Type B pancreatic cell (in vitro differentiated cells): ENCODE measurements around the gene COL5A2. TPM values are rescaled to one million over a fixed set of nuclear protein-coding genes. Genes with fewer than 3 reads are reported as not detected.

Source experiments
- DNase-seq: peaks from one replicate; pipeline ENCODE4 v3.0.0; 2021; ENCODE audit warnings: mixed read lengths; ENCODE audit not compliant: unreplicated experiment; ENCODE audit errors: extremely low spot score
- H3K27ac Mint-ChIP-seq: 2 replicates; pipeline ENCODE4 v1.8.0; 2021; ENCODE audit warnings: mild to moderate bottlenecking, mixed read lengths
- H3K27me3 Mint-ChIP-seq: 2 replicates; pipeline ENCODE4 v1.8.0; 2021; ENCODE audit warnings: mixed read lengths
- H3K36me3 Mint-ChIP-seq: 2 replicates; pipeline ENCODE4 v1.8.0; 2021; ENCODE audit warnings: mixed read lengths
- H3K4me1 Mint-ChIP-seq: one replicate; pipeline ENCODE4 v1.8.0; 2021; ENCODE audit warnings: mixed read lengths; ENCODE audit not compliant: unreplicated experiment
- H3K4me3 Mint-ChIP-seq: 2 replicates; pipeline ENCODE4 v1.8.0; 2021; ENCODE audit warnings: mild to moderate bottlenecking, mixed read lengths
- H3K9me3 Mint-ChIP-seq: 2 replicates; pipeline ENCODE4 v1.8.0; 2021; ENCODE audit warnings: mixed read lengths
- total RNA-seq: library from RNA; stranded (reverse); gene quantifications from 2 replicates; pipeline ENCODE4 v1.2.1, GENCODE V29; 2021; ENCODE audit warnings: low replicate concordance
- TF ChIP-seq, protein P1 (sequence below): fragments of 200-600 bp; sonication (generic); conservative IDR thresholded peaks from 2 replicates; pipeline ENCODE4 v1.5.0; 2021; ENCODE audit warnings: antibody characterized with exemption, mild to moderate bottlenecking

Gene COL5A2
- total RNA-seq, 1 donor from 2014 or later = 137 TPM

DNA sequence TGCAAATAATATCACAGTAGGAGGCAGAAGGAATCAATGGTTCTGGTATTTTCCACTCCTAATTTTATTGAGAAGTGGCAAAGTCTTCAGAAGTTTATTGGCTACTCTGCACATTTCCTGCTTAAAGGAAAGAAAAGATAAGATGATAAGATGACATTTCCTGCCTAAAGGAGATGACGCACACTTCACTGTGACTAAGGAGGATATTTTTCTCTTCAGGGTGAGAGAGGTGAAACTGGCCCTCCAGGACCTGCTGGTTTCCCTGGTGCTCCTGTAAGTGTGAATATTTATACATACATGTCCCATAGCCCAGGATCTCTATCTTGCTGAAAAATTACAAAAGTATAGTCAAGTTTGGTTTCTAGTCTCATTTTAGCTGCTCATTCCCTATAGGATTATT is 177.5 kb downstream of the COL5A2 start:
- TF ChIP-seq, protein P1, sequence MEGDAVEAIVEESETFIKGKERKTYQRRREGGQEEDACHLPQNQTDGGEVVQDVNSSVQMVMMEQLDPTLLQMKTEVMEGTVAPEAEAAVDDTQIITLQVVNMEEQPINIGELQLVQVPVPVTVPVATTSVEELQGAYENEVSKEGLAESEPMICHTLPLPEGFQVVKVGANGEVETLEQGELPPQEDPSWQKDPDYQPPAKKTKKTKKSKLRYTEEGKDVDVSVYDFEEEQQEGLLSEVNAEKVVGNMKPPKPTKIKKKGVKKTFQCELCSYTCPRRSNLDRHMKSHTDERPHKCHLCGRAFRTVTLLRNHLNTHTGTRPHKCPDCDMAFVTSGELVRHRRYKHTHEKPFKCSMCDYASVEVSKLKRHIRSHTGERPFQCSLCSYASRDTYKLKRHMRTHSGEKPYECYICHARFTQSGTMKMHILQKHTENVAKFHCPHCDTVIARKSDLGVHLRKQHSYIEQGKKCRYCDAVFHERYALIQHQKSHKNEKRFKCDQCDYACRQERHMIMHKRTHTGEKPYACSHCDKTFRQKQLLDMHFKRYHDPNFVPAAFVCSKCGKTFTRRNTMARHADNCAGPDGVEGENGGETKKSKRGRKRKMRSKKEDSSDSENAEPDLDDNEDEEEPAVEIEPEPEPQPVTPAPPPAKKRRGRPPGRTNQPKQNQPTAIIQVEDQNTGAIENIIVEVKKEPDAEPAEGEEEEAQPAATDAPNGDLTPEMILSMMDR = no peak
- no peak overlapping the region for H3K27ac Mint-ChIP-seq
- H3K4me3 Mint-ChIP-seq = no peak overlapping the region
- H3K4me1 Mint-ChIP-seq = no peaks in the 10 kb centered on the region
- H3K27me3 Mint-ChIP-seq = no peaks in the 10 kb centered on the region
- no peak for DNase-seq
- no peaks in the 10 kb centered on the region for H3K9me3 Mint-ChIP-seq
- peaks cover 23% of the 10 kb centered on the region for H3K36me3 Mint-ChIP-seq

DNA sequence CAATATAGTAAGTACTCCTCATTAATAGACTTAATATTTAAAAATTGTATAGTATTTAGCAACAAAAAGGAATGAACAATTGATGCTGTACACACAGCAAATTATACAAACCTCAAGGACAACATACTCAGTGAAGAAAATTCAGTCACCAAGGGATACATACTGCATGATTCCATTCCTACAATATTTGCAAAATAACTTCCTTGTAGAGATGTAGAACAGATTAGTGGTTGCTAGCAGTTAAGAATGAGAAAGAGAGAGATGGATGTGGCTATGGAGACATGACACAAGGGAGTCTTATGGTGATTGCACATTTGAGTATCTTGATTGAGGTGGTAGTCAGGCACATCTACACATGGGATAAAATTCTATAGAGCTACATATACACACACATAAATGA is 179.3 kb downstream of the COL5A2 start:
- no peak overlapping the region for H3K4me3 Mint-ChIP-seq
- H3K27me3 Mint-ChIP-seq = no peaks in the 10 kb centered on the region
- DNase-seq = no peak
- no peaks in the 10 kb centered on the region for H3K4me1 Mint-ChIP-seq
- TF ChIP-seq, protein P1 = no peak
- peak overlapping the region; percentile 3 for H3K27ac Mint-ChIP-seq
- no peaks in the 10 kb centered on the region for H3K9me3 Mint-ChIP-seq
- peaks cover 17% of the 10 kb centered on the region for H3K36me3 Mint-ChIP-seq

DNA sequence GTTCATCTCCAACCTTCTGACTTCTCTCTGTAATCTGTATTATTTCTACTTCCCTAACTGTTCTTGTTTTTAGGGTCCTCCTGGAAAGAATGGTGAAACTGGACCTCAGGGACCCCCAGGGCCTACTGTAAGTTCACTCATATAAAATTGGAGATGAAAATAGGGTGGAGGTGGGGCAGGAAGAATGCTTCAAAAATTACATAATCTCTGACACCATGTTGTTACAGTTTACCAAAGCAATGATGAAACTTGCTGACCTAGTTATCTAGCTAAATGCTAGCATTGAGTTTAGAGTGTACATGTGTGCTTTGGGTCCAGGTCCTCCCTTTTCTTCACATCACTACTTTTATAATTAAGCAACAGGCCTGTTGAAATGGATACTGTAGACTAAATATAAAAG is 182.3 kb downstream of the COL5A2 start:
- no peak overlapping the region for H3K4me3 Mint-ChIP-seq
- H3K36me3 Mint-ChIP-seq = peaks cover 15% of the 10 kb centered on the region
- TF ChIP-seq, protein P1 = no peak
- H3K27ac Mint-ChIP-seq = no peak overlapping the region
- H3K4me1 Mint-ChIP-seq = no peaks in the 10 kb centered on the region
- H3K27me3 Mint-ChIP-seq = no peaks in the 10 kb centered on the region
- DNase-seq = no peak
- no peaks in the 10 kb centered on the region for H3K9me3 Mint-ChIP-seq

DNA sequence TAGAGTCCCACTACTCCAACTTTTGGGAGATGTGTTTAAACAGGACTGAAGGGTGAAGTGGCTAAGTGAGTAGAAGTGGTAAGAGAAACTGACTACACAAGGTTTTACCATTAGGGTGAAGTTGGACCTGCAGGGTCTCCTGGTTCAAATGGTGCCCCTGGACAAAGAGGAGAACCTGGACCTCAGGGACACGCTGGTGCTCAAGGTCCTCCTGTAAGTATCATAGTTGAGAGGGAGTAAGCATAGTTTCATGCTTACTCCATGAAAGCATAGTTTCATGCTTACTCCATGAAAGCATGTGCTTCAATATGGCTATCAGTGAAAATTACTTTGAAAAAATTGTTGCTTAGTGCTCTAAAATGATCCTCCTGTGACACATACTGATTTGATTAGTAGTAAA is 186.3 kb downstream of the COL5A2 start:
- TF ChIP-seq, protein P1 = no peak
- Mint-ChIP-seq H3K4me3 (no peak overlapping the region), H3K27ac (no peak overlapping the region), H3K36me3 (peaks cover 13% of the 10 kb centered on the region), H3K4me1 (no peaks in the 10 kb centered on the region), H3K9me3 (no peaks in the 10 kb centered on the region), H3K27me3 (no peaks in the 10 kb centered on the region)
- DNase-seq = no peak

DNA sequence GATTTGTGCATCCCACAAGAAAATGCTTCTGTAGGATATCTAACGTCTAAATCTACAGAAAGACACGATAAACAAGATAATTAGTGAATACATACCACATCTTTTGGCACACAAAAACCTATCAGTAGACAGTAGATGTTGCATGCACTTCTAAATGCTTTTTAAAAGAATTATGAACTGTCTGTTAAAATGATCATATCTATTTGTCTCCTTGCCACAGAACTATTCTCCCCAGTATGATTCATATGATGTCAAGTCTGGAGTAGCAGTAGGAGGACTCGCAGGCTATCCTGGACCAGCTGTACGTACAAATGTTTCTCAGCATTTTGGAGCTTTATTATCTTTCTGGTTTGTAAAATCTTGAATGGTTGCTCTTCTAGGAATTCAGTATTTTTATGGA is 192.7 kb downstream of the COL5A2 start:
- Mint-ChIP-seq H3K27ac (no peak overlapping the region), H3K9me3 (no peaks in the 10 kb centered on the region), H3K27me3 (peaks cover 7% of the 10 kb centered on the region), H3K4me1 (peaks cover 9% of the 10 kb centered on the region), H3K36me3 (peaks cover 22% of the 10 kb centered on the region), H3K4me3 (no peak overlapping the region)
- TF ChIP-seq, protein P1 = no peak
- DNase-seq = no peak

DNA sequence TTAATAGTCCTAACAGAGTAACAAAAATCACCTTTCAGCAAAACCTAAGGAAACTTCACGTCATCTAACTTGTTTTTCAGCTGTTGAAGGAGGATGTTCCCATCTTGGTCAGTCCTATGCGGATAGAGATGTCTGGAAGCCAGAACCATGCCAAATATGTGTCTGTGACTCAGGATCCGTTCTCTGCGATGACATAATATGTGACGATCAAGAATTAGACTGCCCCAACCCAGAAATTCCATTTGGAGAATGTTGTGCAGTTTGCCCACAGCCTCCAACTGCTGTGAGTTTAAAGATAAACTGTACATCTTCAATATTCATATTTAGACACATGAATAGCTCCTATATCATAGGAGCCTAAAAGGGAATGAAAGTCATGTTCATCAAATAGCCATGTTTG is 194.9 kb downstream of the COL5A2 start:
- no peak overlapping the region for H3K27ac Mint-ChIP-seq
- H3K9me3 Mint-ChIP-seq = no peaks in the 10 kb centered on the region
- H3K36me3 Mint-ChIP-seq = peaks cover 20% of the 10 kb centered on the region
- H3K4me3 Mint-ChIP-seq = no peak overlapping the region
- TF ChIP-seq, protein P1 = no peak
- H3K27me3 Mint-ChIP-seq = peaks cover 7% of the 10 kb centered on the region
- no peak for DNase-seq
- H3K4me1 Mint-ChIP-seq = peaks cover 10% of the 10 kb centered on the region
